HG03135 (cell line): ENCODE results near the gene IL17RD.

Source experiments
- ATAC-seq: cut with Tn5 transposase; IDR thresholded peaks from one replicate; pipeline ENCODE4 v1.9.1; 2021; ENCODE audit warnings: mild to moderate bottlenecking, moderate library complexity; ENCODE audit not compliant: unreplicated experiment

The IL17RD gene

DNA sequence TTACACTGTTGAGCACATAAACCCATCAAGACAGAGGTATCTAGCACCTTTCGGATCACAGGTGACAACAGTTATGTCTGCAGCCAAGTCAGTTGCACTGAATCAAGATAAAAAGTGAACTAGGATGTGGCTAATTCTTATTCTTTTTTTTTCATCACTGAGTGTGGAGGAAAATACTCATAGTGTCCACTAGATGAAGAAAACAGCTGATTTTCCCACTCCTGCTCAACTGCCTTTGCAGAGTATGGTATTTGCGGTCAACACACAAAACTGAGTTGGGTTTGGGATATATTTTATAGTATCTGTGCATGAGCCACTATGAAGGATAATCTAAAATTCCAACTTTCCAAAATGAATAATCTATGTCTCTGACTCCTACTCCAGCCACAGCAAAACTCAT, 32.5 kb downstream of the IL17RD start:
- no peak for ATAC-seq

- no peak for ATAC-seq
Observed at GRCh38 chr3:57131210-57131588, 34.0 kb downstream of the IL17RD start.

GRCh38 chr3:57130571-57131209, 34.5 kb downstream of the IL17RD start:
- no peak for ATAC-seq

DNA sequence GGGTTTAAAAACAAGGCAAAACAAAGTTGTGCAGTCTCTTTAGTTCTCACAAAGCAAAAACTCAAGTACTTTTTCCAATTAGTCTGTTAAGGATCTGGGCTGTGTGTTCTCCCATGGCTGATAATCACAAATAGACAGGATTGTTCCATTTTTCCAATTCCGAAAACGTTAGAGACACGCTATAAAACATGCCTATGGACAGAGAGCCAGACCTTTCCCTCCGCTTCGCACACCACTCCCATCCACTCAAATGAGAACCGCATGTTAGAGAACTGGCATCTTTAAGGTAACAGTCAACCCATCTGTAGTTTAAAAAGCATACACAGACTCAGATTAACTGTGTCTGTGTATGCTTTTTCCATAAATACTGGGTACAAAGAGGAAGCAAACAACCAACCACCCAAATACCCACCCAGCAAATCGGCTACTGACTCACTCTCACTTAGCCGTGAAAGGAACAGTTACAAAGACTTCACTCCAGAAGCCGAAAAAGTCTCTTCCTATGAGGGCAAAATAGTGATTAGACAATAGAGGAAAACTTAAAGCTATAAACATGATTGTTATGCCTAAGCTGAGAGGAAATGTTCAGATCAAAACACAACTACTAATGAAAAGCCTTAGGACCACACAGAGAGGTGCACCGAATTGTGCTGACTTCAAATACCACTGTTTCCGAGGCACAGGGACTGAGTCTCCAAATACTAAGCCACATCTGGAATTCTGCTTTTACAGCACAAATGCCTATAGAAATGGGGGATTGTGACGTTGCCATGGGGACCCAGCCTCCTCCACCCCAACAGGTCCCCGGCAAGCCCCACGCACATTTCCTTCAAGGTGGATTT, 36.1 kb downstream of the IL17RD start:
- no peak for ATAC-seq

DNA sequence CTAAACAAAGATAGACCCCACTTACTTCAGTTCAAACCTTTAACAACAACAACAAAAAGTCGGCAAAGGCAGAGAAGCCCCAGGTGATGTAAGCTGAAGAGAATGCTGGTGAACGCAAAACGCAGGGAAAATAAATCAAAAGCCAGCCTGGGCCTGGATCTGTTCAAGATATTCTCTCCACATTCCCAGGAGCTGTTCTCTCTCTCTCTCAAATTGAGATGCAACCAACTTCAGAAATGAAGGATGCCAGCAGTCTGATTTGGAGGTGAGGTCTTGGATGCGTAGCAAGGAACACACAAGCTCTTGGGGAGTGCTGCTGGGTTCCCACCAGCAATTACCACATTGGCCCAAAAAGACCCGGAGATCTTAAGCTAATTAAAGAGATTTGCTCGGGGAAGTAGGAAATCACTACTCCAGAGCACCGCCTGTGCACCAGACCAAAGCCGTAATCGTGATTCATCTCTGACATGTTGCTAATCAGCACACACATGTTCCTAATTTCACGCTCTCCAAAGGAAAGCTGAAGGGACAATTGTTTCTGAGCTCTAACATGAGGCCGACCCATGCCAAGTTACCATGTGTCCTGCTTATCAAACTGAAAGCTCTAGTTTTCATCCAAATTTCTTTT, 37.1 kb downstream of the IL17RD start:
- ATAC-seq, result no peak

GRCh38 chr3:57126244-57126643, 38.9 kb downstream of the IL17RD start:
- ATAC-seq, result no peak

- no peak for ATAC-seq
Observed at GRCh38 chr3:57120451-57121174, 44.5 kb downstream of the IL17RD start.

DNA sequence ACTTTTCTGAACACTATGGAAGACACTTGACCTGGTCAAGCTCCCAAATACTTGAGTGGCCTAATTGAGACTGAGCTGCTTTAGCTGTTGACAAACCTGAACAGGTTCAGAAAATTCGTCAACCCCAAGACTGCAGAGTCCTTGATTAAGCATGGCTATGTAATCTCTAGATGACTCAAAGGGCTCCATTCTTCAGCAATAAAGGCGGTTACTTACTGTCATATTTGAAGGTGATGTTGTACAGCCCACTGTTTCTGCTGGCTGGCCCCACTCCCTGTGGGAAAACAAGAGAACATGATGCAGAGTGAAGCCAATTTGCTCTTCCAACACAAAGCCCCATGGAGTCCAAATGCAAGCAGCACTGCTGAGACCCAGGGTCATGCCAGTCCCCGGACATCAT, 45.1 kb downstream of the IL17RD start:
- ATAC-seq, result no peak

GRCh38 chr3:57118254-57118653, 46.9 kb downstream of the IL17RD start:
- ATAC-seq, result no peak

DNA sequence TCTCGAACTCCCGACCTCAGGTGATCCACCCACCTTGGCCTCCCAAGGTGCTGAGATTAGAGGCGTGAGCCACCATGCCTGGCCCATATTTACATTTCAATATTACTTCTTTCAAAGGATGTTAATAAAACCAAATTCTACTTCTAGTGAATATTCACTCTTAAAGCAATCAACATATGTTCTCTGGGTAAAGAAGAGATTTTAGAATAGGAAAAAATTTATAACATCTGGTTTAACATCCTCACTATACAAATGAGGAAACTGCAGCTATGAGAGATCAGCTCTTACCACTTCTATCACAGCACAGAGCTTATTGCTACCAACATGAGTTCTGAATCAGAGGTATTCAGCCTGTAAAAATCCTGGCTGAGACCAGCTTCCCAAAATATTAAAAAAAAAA, 48.7 kb downstream of the IL17RD start:
- no peak for ATAC-seq

DNA sequence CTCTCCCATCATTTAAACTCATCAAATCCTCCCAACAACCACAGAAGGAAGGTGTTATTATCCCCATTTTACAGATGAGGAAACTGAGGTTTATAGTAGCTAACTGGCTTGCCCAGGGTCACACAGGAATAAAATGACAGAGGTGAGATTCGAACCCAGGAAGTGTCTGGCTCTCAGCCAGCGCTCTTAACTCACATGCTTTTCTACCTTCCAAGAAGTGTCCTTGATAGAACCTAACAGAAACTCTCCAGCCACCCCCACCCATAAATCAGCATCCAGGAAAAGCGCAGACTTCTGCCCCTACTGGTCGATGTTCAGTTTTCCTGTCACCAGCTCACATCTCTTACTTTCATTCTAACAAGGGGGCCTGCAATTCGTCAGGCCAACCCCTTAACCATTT, 52.9 kb downstream of the IL17RD start:
- no peak for ATAC-seq

DNA sequence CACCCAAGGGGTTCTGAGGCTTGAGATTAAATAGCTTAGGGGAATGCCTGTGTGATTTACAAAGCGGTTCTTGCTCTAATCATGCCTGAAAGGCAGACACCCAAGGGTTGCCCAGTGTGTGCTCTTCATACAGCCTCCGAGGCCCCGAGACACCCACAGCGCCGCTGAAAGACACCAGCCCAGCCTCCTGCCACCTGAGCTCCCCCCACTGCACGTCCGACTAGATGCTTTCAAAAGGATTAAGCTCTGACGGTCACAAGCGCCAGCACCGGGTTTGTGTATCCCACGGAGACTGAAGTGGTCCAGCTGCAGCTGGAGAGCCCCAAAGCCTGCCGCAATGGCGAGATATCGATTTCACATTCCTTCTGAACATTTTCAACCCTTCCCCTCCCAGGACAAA, 54.4 kb downstream of the IL17RD start:
- no peak for ATAC-seq

DNA sequence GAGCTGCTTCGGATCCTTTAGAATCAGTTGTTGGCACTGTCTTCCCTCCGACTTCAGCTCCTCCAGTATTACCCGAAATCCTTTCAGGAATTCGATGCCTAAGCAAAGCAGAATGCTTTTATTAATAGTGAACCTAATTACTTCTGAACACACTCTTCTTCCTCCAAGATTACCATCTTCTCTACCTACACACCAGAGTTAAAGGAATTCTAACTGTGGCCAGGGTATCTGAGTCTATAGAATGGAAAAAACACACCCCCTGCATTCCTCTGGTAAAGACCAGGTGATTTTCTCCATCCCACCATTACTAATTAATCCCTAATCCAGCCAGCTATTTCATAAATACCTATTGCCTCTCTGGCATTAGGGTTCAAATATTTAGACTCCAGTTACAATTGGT, 54.9 kb downstream of the IL17RD start:
- ATAC-seq, result no peak

DNA sequence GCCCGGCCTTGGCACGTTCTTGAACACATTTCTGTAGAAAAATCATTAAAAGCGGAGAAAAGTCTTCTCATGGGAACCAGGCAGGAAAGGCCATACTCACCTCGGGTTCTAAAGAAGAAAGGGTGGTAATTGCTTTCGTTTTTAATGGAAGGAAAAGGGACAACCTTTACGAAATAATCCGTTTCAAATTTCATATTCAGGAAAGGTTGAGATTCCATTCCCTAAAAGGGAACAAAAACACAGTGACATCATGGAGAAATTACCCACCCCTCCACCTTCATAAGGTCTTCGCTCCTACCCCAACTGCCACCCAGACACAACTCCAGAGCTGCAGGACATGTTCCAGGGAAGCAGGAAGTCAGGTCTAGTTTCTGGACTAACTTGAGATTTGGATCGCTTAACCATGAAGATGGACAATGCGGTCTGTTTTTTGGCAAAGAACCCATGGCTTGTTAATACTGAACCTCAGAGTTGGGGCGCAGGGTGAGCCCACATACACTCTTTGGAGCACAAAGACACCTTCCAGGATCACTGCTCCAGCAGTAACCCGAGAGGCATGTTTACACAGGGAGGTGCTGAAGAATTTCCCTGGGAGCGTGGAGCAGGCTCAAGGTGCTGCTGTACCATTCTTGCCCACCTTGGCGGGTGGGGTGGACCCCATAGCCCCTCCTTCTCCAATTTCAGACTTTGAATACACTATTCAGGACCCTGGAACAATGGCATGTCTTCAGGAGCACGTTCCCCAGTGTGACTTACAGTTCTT, 55.5 kb downstream of the IL17RD start:
- ATAC-seq, result no peak

DNA sequence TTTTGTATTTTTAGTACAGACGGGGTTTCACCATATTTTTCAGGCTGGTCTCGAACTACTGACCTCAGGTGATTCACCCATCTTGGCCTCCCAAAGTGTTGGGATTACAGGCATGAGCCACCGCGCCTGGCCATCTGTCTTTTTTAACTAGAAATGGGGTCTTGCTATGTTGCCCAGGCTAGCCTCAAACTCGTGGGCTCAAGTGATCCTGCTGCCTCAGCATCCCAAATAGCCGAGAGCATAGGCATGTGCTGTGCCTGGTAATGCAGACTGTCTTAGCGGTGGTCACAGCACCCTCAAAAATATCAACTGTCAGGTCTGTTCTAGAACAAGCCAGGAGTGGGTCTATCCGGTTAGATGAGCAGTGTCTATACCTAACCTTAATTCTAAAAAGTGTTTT, 56.5 kb downstream of the IL17RD start:
- no peak for ATAC-seq

- no peak for ATAC-seq
Observed at GRCh38 chr3:57105585-57105984, 59.6 kb downstream of the IL17RD start.

GRCh38 chr3:57100046-57100695, 65.0 kb downstream of the IL17RD start:
- peak; percentile 67 for ATAC-seq

DNA sequence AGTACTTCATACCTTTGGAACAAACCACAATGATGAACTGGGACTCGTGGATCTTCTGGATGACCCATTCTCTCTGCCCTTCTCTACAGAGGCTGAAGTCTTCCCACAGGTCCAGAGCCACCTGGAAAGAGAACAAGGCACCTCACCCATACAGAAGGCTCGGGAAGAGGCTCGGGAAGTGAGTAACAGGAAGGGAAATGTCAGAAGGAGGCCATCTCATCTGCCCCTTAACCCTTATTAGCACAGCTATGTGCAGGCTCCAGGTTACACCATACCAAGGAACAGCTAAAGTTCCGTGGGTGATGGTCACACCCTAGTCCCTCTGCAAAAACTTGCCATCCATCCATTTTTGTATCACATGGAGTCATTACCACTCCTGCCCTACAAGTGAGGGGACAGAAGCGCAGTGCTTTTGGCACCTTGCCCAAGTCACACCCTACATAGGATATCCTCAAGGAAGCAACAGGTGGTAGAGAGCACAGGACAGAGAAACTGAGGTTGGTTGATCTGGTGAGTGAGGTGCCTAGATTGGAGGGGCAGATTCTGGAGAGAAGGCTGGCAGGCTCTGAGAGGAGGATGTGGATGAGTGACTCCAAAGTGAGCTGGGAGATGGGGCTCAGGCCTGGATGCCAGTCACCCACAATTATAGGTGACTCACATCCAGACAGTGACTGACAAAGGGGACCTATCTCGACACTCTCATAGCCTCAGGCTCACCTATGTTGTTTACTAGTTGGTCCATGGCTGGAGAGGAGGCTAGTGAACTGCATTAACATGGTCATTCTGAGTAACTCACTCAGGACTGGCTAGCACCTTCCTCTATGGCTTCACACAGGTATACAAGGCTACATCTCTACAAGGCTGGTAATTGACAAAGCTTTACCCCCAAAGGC, 66.5 kb downstream of the IL17RD start:
- ATAC-seq, result no peak

GRCh38 chr3:57097536-57097935, 67.6 kb downstream of the IL17RD start:
- no peak for ATAC-seq
